GM19438 (cell line): ENCODE measurements around the gene RPS6KA5.
A peak's percentile ranks its signal among the peaks of the same experiment; 100 is the strongest.

Experiments
- ATAC-seq: cut with Tn5 transposase; IDR thresholded peaks from one replicate; pipeline ENCODE4 v1.9.1; 2021; ENCODE audit warnings: low read depth; ENCODE audit not compliant: unreplicated experiment

RPS6KA5 gene

DNA sequence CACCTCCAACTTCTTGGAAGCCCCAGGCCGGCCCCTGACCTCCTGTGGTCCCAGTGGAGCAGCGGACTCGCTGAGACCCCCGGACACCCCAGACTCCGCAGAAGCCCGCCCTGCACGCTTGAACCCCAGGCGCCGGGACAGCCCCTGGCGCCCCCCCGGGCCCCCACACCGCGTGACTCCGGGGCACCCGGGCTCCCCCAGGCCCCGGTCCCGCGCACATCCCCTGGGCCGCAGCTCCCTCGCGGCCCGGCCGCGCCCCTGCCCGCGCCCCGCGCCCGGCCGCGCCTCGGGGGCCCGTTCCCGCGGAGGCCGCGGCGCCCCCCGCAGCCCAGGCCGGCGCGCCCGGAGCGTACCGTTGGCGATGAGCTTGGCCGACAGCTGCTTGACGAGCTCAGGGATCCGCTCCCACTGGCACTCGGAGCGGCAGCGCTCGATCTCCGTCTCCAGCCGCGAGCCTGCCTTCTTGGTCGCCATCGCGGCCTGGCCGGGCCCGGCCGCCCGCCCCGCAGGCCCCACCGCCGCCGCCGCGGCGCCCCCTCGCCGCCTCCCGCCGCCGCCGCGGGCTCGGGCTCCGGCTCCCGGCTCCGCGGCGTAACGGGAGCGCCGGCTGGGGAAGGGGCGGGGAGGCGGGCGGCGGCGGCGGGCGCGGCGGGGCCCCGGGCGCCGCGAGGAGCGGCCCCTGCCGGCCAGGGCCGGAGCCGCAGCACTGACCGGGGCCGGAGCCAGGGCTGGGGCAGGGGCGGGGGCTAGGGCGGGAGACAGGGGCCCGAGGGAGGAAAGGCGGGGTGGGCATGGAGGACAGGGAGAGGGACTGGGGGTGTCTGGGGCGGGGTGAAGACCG is 244.4 kb downstream of the RPS6KA5 start, which contains the start of gene TTC7B:
Gene TTC7B, minus strand, starts transcription at position 609 of the 841 bp plus-strand sequence. Its CDS starts 135 bp downstream, at position 474.
- ATAC-seq: peak; percentile 67

DNA sequence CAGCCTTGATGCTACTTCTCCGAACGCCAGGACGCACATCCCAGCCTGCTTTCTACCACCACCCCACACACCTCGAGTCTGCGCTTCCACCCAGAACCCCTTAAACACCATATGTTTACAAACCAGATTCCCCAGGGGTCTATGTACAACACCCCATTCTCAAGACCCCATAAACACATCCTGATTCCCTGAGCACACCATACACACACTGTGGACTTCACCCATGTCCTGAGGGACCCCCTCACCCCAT is 244.9 kb downstream of the RPS6KA5 start:
- ATAC-seq: no peak

GRCh38 chr14:90814806-90815571 is 245.5 kb downstream of the RPS6KA5 start:
- ATAC-seq: no peak

DNA sequence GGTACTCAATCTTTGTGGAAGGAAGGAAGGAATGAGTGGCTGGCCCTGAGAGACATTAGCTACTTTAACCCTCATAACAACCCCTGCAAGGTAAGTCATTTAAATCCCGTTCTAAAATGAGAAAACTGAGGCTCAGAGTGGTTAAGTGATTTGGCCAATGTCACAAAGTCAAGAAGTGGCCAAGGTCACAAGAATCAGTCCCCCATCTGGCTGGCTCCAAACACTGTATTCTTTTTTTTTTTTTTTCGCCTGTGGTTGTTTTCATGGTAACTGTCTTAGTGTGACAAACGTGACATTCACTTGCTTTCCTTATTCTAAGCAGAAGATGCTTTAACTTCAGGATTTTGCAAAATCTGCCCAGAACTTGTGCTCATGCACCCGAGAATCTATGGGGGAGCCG is 247.0 kb downstream of the RPS6KA5 start:
- no peak for ATAC-seq

GRCh38 chr14:90812109-90812508 is 248.3 kb downstream of the RPS6KA5 start:
- ATAC-seq: no peak

GRCh38 chr14:90811641-90812040 is 248.8 kb downstream of the RPS6KA5 start:
- ATAC-seq: no peak

DNA sequence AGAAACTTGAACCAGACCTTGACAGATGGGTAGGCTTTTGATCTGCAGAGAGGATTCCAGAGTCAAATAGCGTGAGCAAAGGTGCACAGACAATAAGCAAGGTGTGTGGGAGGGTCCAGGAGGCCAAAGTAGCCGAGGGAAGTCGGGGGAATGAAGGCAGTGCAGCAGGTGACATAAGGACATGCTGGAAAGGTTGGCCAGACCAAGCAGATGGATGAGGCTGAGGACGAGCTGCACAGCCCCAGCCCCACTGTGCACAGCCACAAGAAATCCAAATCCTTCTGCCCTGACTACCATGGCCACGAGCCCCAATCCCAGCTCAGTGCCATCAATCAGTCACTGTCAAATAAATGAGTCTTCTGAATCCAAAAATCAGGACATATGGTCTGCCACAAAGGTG is 249.6 kb downstream of the RPS6KA5 start:
- ATAC-seq: no peak

GRCh38 chr14:90809530-90810312 is 250.7 kb downstream of the RPS6KA5 start:
- no peak for ATAC-seq

DNA sequence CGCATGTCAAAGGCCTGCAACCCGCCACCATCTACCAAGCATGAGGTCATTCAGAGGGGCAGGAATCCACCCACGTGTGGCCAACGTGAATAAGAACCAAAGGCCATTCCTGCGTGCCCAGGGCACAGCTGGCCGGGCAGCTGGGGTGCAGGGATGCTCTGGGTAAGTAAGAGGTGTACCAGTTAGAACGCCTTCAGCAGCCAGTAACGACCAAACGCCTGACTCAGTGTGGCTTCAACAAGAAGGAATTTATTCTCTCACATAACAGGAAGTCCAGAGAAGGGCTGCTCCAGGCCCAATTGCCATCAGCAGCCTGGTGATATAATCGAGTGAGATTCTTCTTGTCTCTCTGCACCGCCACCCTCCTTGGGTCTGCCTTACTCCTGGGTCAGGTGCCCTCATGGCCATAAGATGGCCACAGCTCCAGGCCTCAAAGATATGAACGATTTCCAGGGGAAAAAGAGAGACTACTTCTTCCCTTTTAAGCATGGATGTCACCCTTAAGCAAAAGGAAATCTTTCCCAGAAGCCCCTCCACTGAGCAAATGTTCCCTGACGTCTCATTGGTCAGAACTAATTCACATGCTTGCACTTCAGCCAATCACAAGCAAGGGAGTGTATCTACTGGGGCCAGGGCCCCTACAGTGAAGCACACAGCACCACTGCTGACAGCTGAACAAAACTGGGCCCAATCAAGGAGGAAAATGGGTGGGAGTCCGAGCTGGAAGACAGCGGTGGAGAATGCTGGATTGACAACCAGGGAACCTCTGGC is 251.5 kb downstream of the RPS6KA5 start:
- ATAC-seq: no peak

GRCh38 chr14:90807060-90807459 is 253.4 kb downstream of the RPS6KA5 start:
- ATAC-seq: no peak

GRCh38 chr14:90805662-90806540 is 254.5 kb downstream of the RPS6KA5 start:
- ATAC-seq: no peak

DNA sequence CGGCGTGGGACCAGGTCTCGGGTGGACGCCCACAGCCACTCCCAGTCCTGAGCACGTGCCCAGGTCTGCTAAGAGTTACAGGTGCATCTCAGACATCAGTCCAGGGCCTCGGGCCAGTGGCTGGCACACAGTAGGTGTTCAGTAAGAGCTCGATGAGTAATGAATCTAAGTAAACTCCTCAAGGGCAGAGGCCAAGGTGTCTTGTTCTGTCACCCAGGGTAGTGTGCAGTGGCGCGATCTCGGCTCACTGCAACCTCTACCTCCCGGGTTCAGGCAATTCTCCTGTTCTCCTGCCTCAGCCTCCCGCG is 255.4 kb downstream of the RPS6KA5 start:
- no peak for ATAC-seq

DNA sequence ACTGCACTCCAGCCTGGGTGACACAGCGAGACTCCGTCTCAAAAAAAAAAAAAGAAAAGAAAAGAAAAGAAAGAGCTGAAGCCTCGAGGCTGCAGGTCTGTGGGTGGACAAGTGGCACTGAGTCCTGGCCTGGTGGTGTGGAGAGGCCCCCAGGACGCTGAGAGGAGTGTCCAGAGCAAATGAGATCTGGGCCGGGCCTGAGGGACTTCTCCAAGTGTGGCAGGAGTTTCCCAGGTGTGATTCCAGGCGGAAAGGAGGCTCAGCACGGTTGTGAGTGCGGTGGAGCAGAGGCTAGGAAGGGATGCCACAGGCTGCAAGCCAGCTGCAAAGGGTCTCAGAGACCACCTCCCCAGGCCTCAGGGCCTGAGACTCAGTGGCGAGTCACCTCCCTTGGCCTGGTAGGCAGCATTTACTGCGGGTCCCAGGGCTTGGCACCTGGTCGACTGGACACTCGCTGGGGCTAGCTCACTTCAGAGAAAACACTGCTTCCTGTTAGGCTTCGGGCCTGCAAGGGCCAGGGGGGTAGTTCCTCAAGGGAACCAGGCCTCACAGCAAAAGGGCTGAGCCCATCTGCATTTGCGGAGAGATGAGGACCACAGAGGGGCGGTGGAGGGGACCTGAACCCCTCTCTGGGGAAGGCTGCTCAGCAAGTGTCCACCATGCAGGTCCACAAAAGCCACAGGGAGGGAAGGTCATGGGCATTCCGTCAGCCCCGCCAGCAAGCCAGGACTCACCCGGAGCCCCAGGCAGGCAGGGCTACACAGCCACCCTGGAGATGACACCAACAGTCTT is 256.0 kb downstream of the RPS6KA5 start:
- ATAC-seq: no peak

GRCh38 chr14:90803249-90803648 is 257.2 kb downstream of the RPS6KA5 start:
- ATAC-seq: no peak

DNA sequence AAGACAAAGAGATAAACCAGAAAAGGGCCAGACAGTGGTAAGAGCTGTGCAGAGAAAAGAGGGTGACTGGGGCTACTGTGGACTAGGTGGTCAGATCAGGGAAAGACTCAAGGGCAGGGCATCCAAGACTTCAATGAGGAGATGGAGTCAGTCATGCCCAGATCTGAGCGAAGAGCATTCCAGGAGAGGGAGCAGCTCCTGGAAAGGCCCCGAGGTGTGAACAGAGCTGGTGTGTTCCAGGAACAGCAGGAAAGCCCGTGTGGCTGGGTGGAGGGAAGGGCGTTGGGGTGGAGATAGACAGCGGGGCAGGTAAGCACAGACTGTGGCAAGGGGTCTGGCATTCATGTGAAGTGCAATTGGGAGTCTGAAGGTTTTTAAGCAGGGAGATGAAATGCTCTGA is 261.0 kb downstream of the RPS6KA5 start:
- ATAC-seq: no peak

GRCh38 chr14:90797919-90798318 is 262.5 kb downstream of the RPS6KA5 start:
- ATAC-seq: no peak
